GM19324 (cell line): Measurements from ENCODE around the gene ABCG1.

Experiments used
- ATAC-seq: cut with Tn5 transposase; IDR thresholded peaks from one replicate; pipeline ENCODE4 v1.9.1; 2021; ENCODE audit warnings: mild to moderate bottlenecking, moderate library complexity; ENCODE audit not compliant: unreplicated experiment, low FRiP score

Gene ABCG1

DNA sequence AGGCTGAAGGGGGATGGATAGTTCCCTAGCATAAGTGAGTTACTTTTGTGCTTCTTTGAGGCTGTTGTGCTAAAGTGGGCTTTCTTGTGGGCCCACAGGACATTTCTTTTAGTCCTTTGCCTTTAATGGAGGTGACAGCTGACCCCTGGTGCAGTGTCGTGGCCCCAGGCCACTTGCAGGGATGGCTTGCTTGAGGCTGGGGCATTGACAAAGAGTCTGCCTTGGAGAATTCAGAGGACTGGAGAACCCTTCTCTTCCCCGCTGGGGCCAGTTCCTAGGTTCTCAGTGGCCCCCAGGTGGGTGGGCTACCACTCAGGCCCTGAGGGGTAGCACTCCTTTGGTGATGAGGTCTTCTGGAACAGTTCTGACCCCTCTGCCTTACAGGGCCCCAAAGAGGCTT is 12.8 kb downstream of the ABCG1 start:
- no peak for ATAC-seq

DNA sequence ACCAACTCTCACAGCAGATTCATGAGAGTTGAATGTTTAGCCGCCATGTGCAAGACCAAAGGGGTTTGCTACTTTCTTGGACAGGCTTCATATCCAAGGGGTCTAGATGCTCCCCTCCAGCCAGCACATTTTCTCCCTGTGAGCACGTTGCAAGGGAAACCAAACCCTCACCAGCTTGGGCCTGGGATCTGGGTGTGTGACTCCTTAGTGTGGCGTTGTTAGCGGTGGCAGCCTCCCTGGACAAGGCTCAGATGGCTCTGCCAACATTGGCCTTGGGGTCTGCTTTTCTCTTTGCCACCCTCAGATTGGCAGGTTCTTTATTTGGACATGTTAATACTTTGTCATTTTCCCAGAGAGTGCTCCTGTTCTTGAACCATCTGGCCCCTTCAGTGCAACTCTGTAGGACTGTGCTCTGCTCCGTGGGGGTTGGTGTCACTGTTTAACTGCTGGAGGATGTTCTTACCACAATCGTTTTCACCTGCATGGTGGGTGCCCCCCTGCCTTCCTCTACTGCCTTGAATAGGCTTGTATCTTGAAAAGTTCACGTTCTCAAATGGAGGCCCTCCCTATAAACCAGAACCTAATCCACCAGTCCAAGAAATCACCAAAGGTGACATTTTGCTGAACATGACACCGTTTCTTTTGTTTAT is 13.4 kb downstream of the ABCG1 start:
- ATAC-seq: no peak

DNA sequence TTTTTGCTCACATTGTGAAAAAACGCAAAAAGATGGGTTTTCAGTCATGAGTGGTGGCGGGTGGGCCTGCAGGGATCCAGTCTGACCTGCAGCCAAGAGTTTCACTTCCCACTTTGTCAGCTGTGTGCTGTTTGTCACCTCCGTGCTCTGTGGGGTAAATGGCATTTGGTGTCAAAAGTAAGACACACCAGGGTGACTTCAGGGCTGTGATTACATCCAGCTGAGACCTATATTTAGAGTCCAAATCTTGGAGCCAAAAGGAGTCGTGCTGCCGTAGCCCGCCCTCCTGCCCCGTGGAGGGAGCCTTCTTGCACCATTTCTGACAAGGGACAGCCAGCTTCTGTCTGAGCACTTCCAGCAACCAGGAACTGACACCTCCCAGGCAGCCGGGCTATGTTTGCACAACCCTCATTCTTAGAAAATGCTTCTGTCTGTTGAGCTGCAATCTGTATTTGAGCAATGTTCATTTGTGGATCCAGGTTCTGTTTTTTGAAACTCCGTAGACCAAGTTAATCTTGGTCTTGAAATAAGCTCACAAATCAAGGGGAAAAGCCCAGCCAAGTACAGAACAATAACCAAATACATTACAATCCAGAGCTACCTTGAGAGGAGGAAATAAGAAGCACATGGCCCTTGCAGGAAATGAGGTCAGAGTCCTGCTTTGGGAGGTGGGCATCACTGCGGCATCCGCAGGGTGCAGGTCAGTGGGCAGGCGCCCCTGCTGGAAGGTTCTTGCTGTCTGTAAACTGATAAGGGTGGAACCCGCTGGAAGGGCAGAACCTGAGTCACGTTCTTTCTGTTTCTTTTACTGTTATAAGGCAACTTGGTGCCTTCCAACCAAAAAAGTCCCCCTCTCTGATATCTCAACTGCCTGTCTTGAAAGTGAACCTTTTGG is 14.4 kb downstream of the ABCG1 start:
- ATAC-seq: no peak

DNA sequence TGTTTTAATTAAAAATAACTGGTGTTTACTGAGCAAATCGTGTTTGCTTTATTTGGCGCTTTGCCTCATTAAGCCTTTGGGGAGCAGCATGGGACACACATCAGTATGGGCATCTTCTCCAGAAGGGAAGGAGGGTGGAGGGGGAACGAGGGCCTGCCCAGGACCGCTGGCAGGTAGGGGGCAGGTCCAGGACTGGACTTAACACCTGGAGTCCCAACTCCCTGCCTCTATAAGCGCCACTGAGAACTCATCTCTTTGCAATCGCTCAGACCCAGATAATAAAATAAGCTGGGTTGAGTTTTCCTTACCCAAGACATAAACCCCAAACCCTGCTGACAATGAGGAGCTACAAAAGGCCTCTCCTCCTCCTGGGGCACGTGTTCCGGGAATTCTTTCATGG is 15.1 kb downstream of the ABCG1 start:
- no peak for ATAC-seq

DNA sequence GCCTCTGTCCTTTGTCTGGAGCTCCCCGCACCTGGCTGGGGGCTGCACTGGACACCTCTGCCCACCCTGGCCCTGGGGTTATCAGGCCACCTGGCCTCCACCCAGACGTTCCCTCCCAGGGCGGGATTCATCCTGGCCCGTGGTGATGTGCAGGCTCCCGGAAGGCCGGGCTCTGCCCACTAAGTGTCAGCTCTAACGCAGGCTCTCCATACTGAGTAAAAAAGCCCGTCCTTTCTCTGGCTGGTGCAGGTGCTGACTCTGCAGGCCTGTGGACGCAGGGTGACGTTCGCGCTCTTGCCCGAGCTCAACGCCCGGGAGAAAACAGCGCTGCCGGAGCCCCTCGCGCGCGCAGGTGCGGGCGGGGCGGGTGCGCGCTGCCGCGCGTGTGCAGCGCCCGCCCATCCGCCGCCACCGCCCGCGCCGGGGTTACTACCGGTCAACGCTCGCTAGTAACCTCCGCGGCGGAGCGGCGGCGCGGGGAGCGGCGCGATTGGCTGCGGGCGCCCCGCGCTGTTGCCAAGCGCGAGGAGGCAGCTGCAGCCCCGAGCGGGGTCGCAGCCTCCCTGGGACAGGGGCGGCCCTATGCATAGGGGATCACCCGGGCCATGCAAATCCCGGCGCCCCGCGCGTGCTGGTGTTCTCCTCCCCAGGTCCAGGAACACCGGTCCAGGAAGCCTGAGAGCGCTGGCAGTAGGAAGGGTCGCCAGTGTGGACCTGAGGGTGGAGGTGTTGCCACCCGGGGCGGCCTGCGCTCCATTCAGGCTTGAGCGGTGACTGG is 15.7 kb downstream of the ABCG1 start:
- no peak for ATAC-seq

DNA sequence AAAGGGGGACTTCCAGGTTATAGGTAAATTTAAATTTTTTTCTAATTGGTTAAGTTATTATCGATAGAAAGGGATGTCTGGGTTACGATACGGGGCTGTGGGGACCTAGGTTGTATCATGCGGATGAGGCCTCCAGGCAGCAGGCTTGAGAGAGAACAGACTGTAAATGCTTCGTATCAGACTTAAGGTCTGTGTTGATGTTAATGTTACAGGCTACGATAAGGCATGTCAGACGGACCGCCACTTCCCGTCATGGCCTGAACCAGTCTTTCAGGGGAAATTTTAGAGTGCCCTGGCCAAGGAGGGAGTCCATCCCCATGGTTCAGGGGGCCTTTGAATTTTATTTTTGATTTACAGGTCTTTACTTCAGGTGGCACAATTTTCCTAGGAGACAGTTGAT is 16.7 kb downstream of the ABCG1 start:
- no peak for ATAC-seq

DNA sequence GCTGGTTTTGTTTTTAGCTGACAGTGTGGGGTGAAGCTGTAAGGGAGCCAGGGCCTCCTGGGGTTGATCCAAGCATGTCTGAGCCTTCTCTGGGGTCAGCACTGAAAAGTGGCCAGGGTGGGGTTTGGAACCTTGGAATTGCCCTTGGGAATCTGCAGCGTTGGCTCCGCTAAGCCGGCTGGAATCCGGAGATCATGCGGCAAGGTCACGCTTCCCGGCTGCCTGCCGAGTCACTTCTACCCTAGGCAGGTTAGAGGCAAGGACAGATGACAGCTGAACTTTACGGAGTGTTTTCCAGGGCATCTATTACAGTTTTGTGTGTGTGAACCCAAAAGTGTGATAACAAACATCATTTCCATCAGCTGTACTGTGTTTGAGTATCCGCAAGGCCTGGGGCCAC is 17.1 kb downstream of the ABCG1 start:
- no peak for ATAC-seq

DNA sequence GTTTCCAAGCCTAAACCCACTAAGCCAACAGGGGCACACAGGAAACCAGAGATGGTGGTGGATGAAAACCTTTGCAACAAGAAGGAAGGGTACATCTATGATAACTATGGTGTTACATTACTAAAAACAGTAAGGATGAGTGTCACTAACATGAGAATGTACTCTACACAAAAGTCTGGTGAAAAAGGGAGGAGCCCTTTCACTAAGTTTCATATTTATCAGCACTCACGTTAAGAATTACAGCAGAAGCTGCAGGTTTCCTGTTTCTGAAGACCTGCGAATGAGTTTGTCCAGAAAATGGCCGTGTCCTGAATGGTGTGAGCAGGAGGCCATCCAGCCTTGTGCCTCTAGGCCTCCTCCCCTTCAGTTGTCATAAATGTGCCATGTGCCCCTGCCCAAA is 17.8 kb downstream of the ABCG1 start:
- ATAC-seq: no peak

DNA sequence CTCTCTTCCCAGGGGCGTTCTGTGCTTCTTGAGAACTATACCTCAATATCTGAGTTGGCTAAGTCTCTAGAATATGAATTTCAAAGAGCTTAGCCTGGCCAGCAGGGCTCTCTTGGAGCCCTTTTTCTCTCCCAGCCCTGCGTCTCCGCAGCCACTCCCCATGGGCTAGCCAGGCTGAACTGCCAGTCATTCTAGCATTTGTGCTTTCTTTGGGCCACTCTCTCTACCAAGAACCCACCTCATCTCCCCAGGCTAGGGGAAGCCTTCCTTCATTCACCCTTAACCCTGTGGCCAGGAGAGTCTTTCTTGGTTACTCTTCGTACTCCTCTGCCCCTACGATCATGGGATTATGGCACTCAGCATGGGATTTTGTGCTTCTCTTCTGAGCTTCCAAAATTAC is 18.2 kb downstream of the ABCG1 start:
- ATAC-seq: no peak

DNA sequence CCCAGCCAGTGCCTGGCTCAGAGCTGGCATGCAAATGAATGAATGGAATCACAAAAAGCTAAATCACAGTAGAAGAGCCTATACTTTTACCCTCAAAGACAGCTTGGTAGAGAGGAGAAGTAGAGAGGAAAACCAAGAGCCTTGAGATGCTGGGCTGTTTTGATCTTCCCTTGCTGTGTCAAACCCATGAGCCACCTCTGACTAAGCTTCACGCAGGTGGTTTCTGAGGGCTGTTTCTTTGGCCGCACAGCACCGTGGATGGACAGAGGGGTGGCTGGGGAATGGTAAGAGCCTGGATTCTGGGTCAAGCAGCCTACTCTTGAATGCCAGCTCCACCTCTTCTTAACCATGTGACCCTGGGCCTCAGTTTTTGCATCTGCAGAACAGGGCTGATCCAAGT is 18.6 kb downstream of the ABCG1 start:
- no peak for ATAC-seq

DNA sequence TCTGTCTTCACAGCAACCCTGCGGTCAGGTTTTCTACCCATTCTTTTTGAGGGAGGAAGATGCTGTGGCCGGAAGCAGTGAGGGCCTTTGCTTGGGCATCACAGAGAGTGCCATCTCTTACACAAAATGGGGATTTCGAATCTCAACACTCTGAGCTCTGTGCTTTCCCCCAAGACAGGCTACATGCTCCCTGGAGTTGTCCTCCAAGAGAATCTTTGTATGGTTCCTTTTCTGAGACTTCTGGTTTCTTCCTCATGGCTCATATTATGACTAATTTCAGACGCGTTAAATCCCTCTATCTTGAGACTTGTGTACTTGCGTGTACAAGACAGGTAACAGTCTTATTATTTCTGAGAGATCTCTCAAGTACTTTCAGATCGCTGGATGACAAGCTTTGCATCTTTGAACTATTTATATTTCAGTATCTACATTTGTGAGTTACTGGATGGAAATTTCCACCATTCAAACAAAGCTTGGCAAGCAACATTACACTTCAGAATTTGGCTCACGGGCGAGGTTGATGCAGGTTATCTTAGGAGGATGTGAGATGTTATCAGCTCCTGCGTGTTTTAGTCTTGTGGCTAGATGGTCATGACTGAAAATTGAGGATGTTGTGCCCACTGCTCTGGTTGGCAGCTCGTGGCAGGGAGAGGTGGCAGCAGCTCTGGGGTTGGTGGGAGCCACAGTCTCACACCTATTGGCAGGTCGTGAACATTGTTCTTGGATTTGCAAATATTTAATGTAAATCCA is 19.4 kb downstream of the ABCG1 start:
- no peak for ATAC-seq

DNA sequence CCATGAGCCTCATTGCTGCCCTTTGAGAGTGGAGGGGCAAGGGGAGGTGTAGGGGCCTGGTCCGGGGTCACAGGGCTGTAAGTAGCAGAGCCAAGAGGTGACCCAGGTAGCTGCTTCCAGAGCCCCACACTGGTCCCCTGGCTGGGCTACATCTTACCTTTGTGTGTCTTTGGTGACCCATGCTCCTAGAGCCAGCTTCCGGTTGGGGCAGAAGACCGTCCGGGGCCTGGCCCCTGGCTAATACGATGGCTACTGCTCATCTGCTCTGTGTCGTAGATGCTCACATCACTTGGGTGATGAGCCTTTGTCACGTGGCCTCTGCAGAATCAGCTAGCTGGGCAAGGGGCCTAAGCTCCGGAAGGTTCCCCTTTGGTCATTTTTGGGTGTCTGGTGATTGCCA is 20.6 kb downstream of the ABCG1 start:
- no peak for ATAC-seq

DNA sequence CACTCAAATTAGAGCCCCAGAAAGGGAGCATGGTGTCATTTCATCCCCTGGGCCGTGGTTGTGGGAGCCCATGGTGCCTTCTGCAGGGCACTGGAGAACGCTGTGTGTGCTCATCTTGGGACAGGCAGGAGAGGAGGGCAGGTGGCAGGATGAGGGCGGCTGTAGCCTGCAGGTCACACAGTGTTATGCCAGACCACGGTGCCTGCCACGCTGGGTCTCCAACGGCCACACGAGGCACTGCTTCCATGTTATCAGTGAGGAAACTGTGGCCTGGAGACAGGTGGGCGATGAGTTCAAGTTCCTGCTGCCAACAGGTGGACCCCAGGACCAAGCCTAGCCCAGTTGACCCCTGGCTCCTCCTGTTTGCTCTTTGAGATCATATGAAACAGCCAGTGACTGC is 21.0 kb downstream of the ABCG1 start:
- ATAC-seq: no peak

DNA sequence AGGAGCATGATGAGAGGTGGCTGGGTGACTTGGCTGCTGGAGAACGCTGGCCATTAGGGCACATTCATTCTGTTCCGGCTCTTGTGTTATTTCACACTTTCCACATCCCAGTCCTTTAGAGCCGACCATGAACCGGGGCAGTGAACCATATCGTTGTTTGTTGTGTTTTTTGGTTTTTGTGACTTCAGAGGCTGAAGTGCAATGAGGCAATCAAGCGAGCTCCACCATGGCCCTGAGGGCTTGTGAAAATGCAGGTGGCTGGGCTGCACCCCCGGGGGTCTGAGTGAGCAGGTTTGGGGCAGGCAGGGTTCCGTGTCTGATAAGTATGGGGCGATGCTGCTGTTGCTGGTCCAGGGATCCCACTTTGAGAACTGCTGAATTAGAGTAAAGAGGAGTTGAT is 23.7 kb downstream of the ABCG1 start:
- no peak for ATAC-seq

DNA sequence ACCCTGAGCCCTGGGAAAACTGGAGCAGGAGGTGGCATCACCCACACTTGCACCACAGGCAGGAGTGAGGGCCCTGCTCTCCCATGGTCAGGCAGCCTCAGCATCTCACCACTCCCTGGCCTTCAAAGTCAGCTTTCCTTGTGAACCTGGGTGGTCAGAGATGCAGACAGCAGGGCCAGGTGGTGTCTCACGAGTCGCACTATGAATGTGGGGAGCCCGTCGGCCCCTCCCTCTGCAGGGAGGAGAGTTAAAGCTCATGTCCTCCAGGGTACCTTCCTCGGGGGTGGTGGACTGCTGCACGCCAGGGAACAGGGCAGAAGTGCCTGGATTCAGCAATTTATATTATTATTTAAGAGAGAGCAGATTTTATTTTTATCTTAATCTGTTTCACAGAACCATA is 24.1 kb downstream of the ABCG1 start:
- ATAC-seq: no peak

DNA sequence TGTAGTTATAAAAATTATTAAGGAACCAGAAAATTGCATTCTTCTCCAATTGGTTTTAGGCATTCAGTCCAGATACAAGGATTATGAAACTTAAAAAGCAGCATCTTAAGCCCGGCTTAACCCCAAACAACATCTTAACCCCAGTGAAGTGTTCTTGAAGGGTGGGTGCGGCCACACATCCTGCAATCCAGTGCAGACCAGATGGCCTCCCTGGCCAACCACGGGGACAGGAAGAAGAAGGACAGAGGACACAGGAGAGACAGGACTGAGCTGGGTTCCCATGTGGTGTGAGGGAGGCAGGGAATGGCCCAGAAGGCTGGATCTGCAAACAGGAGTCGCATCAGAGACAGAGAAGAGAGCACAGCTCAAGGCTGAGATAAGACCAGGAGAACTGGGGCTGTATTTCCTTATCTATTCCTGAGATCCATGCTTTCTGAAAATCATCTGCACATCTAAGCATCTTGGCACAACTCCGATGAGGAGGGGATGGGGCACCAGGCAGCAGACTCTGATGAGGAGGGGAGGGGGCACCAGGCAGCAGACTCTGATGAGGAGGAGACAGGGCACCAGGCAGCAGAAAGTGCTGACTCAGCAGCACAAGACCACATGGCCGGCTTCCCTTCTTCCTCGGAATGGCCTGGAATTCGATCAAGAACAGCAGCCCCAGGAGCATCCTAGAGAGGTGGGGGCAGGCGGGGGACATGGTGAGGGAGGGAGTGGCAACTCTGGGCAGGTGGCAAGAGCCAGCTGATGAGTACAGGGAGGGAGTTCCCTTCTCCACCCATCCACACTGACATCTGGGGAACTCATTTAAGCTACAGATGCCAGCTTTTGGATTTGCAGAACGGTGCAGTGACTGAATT is 26.6 kb downstream of the ABCG1 start:
- ATAC-seq: no peak

DNA sequence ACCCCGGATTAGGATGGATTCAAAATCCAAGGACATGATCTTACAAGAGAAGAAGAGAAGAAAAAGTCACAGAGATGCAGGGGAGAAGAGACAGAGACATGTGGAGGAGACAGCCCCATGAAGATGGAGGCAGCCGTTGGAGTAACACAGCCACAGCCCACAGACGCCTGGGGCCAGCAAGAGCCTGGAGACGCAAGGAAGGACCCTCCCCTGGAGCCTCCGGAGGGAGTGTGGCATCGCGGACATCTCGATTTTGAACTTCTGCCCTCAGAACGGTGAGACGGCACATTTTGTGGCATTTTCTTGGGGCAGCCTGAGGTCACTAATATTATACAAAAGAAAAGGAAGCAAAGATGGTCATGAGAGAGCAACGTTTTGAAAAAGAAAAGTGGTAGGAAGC is 28.8 kb downstream of the ABCG1 start:
- no peak for ATAC-seq

DNA sequence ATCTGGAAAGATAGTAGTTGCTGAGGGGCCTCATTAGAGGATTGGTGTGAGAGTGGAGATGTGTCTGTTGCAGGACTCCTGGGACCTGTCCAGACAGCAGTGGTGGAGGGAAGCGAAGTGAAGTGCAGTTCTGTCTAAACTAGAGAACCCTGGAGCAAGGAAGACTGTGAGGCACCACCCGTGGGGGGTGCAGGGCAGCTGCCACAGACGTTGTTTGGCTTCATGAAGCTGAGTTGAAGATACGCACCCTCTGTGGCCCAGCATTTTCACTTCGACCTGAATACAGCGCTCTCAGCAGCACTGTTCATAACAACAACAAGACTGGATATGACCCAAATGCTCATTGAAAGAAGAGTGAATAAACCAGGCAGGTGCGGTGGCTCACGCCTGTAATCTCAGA is 29.3 kb downstream of the ABCG1 start:
- no peak for ATAC-seq

DNA sequence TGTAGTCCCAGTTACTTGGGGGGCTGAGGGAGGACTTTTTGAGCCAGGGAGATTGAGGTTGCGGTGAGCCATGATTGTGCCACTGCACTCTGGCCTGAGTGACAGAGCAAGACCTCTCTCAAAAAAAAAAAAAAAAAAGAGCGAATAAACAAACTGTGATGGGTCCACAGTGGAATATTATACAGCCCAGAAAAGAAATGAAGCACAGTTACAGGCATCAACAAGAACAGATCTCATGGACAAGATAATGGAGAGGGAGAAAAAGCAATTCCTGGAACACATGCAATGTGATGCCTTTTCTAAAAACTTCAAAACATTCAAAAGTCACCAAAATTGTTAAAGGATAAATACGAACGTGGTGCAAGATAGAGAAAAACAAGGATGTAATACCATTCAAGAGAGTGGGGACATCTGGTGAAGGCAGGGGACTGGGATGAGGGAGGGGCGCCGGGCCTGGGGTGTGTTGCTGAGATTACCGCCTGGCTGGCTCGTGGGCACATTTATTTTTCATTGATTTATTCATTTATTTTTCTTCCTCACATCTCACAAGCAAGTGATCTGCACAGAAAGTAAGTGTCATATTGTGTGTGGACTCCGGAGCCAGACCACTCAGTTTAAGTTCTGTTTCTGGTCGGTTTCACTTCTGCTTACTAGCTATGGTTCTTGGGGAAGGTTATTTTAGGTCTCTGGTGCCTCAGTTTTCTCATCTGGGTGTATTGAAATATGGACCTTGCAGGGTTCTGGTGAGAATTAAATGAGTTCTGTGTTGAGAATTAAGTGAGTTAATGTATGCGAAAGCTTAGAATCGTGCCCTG is 30.1 kb downstream of the ABCG1 start:
- ATAC-seq: peak; percentile 50
